HG02885 (cell line): ENCODE data around the gene RGPD4.
"Not testable (repeated sequence)": the region's sequence is repeated elsewhere in the genome, so short reads cannot be mapped to it uniquely, and the experiment has no call there.

Experiments
- ATAC-seq: cut with Tn5 transposase; IDR thresholded peaks from one replicate; pipeline ENCODE4 v1.9.1; 2021; ENCODE audit warnings: mild to moderate bottlenecking; ENCODE audit not compliant: unreplicated experiment, poor library complexity

RGPD4 gene

GRCh38 chr2:107826749-107827148 lies at the start of gene RGPD4:
Gene RGPD4, plus strand, starts transcription at chr2:107826892. Its CDS starts 122 bp downstream, at chr2:107827014.
- ATAC-seq = not testable (repeated sequence)

- no peak for ATAC-seq
Observed at GRCh38 chr2:107777974-107778373, 48.7 kb upstream of the RGPD4 start.

GRCh38 chr2:107785756-107786155 lies 40.9 kb upstream of the RGPD4 start:
- ATAC-seq = no peak

GRCh38 chr2:107790837-107791236 lies 35.9 kb upstream of the RGPD4 start:
- ATAC-seq = no peak

- ATAC-seq = no peak
Observed at GRCh38 chr2:107801498-107801897, 25.2 kb upstream of the RGPD4 start.

GRCh38 chr2:107804608-107805498 lies 21.8 kb upstream of the RGPD4 start:
- ATAC-seq = no peak

GRCh38 chr2:107806901-107807300 lies 19.8 kb upstream of the RGPD4 start:
- no peak for ATAC-seq

GRCh38 chr2:107807988-107808387 lies 18.7 kb upstream of the RGPD4 start:
- no peak for ATAC-seq

- ATAC-seq = no peak
Observed at GRCh38 chr2:107808959-107809358, 17.7 kb upstream of the RGPD4 start.

GRCh38 chr2:107809835-107810234 lies 16.9 kb upstream of the RGPD4 start:
- no peak for ATAC-seq

GRCh38 chr2:107810734-107811133 lies 16.0 kb upstream of the RGPD4 start:
- ATAC-seq = no peak

GRCh38 chr2:107811411-107811810 lies 15.3 kb upstream of the RGPD4 start:
- ATAC-seq = no peak

GRCh38 chr2:107812006-107812405 lies 14.7 kb upstream of the RGPD4 start:
- ATAC-seq = no peak

- no peak for ATAC-seq
Observed at GRCh38 chr2:107817378-107817777, 9.3 kb upstream of the RGPD4 start.

GRCh38 chr2:107822302-107822701 lies 4.4 kb upstream of the RGPD4 start:
- no peak for ATAC-seq

- ATAC-seq = no peak
Observed at GRCh38 chr2:107824451-107825205, 2.1 kb upstream of the RGPD4 start.

- ATAC-seq = no peak
Observed at GRCh38 chr2:107825206-107825563, 1.5 kb upstream of the RGPD4 start.

- ATAC-seq = not testable (repeated sequence)
Observed at GRCh38 chr2:107829514-107829913, 2.8 kb downstream of the RGPD4 start.

GRCh38 chr2:107833152-107833551 lies 6.5 kb downstream of the RGPD4 start:
- ATAC-seq = not testable (repeated sequence)

- ATAC-seq = not testable (repeated sequence)
Observed at GRCh38 chr2:107833618-107834017, 6.9 kb downstream of the RGPD4 start.

- not testable (repeated sequence) for ATAC-seq
Observed at GRCh38 chr2:107916121-107916520, 89.4 kb downstream of the RGPD4 start.
